Activated T-cell treated with anti-CD3 and anti-CD28 coated beads, Interleukin-2, amount 50 U/mL, for 24 hours (primary cell): Measurements from ENCODE around the gene NSG1.

Experiments
- DNase-seq: peaks from one replicate; pipeline ENCODE4 v3.0.0-alpha.2; 2020
- H3K27ac Mint-ChIP-seq: 2 replicates; pipeline ENCODE4 v1.8.0; 2020; ENCODE audit warnings: mild to moderate bottlenecking, mixed read lengths
- H3K27me3 Mint-ChIP-seq: 2 replicates; pipeline ENCODE4 v1.8.0; 2020; ENCODE audit warnings: mixed read lengths
- H3K36me3 Mint-ChIP-seq: 2 replicates; pipeline ENCODE4 v1.8.0; 2020; ENCODE audit warnings: low read depth, mixed read lengths
- H3K4me1 Mint-ChIP-seq: 2 replicates; pipeline ENCODE4 v1.8.0; 2020; ENCODE audit warnings: low read depth, mixed read lengths
- H3K4me3 Mint-ChIP-seq: 2 replicates; pipeline ENCODE4 v1.8.0; 2020; ENCODE audit warnings: mild to moderate bottlenecking, moderate library complexity, mixed read lengths
- H3K9me3 Mint-ChIP-seq: 2 replicates; pipeline ENCODE4 v1.8.0; 2020; ENCODE audit warnings: mixed read lengths

The NSG1 gene

DNA sequence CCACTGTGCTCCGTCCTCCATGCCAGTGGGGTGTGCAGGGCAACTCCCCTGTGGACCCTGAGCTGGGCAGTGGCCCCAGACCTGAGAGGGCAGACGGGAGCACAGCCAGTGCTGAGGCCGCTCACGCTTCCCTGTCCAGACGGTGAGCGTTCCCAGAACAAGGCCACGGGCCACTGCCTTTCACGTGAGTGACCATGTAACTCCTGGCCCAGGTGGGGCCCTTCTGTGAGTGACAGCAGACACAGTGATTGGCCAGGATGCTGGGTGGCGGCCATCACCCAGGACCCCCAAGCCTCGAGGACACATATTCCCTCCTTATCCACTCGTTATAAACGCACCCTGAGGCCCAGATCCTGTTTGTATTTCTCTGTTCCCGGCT lies 10.5 kb downstream of the NSG1 start:
- Mint-ChIP-seq H3K9me3 (no peaks in the 10 kb centered on the region), H3K4me3 (no peak overlapping the region)

DNA sequence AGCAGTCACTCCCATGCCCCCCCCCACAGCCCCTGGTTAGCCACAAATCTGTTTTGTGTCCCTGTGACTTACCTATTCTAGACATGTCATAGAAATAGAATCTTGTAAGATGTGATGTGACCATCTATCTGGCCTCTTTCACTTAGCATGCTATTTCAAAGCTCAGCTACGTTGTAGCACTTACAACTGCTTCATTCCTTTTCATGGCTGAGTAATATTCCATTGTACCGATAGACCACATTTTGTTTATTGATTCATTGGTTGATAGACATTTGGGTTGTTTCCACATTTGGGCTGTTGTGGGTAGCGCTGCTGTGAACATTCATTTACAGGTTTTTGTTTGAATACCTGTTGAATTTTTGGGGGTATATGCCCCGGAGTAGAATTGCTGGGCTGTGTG lies 11.5 kb downstream of the NSG1 start:
- Mint-ChIP-seq H3K27me3 (no peaks in the 10 kb centered on the region), H3K27ac (no peak overlapping the region), H3K4me3 (no peak overlapping the region), H3K36me3 (peaks cover 2% of the 10 kb centered on the region), H3K9me3 (no peaks in the 10 kb centered on the region), H3K4me1 (no peaks in the 10 kb centered on the region)
- no peak for DNase-seq

More for the DNA sequence above, 10.5 kb downstream of the NSG1 start:
- peaks cover 2% of the 10 kb centered on the region for H3K36me3 Mint-ChIP-seq
- no peaks in the 10 kb centered on the region for H3K27me3 Mint-ChIP-seq
- H3K4me1 Mint-ChIP-seq, result no peaks in the 10 kb centered on the region
- no peak for DNase-seq
- H3K27ac Mint-ChIP-seq, result no peak overlapping the region

DNA sequence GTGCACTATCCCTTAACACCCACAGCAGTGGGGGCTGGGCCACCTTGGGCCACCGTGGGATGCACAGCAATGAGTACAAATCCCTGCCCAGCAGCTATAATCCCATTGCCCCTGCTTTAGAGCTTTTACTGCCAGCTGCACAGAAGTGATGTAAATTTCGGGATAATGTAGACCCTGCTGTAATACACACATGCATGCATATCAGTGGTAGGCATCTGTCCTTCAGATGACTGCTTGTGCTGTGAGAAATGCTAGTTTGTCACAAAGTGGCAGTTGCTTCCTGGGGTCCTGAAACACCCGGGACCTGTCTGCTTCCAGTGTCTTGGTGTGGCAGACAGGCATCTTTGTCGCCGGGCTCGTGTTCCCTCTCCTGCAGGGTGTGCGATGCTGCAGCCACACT lies 14.1 kb downstream of the NSG1 start:
- H3K9me3 Mint-ChIP-seq, result no peaks in the 10 kb centered on the region
- no peaks in the 10 kb centered on the region for H3K4me1 Mint-ChIP-seq
- no peak overlapping the region for H3K4me3 Mint-ChIP-seq
- H3K27me3 Mint-ChIP-seq, result no peaks in the 10 kb centered on the region
- H3K27ac Mint-ChIP-seq, result no peak overlapping the region
- DNase-seq, result no peak
- peaks cover 2% of the 10 kb centered on the region for H3K36me3 Mint-ChIP-seq

DNA sequence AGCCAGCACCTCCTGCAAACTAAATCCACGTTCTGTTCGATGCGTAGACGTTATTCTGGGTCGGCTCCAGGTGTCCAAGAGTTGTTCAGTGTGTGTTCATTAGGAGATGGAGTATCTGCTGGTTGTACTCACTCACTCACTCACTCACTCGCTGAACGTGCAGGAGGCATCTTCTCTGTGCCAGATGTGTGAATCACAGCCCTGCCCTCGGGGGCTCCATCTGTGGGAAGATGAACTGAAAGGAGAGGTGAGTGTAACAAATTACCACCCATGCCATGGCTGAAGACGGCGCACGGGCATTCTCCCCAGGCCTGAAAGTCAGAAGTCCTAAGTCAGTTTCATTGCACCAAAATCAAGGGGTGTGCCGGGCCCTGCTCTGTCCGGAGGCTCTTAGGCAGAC lies 16.1 kb downstream of the NSG1 start:
- DNase-seq, result no peak
- H3K27me3 Mint-ChIP-seq, result no peaks in the 10 kb centered on the region
- H3K36me3 Mint-ChIP-seq, result no peaks in the 10 kb centered on the region
- no peaks in the 10 kb centered on the region for H3K4me1 Mint-ChIP-seq
- no peak overlapping the region for H3K27ac Mint-ChIP-seq
- H3K4me3 Mint-ChIP-seq, result no peak overlapping the region
- H3K9me3 Mint-ChIP-seq, result no peaks in the 10 kb centered on the region

DNA sequence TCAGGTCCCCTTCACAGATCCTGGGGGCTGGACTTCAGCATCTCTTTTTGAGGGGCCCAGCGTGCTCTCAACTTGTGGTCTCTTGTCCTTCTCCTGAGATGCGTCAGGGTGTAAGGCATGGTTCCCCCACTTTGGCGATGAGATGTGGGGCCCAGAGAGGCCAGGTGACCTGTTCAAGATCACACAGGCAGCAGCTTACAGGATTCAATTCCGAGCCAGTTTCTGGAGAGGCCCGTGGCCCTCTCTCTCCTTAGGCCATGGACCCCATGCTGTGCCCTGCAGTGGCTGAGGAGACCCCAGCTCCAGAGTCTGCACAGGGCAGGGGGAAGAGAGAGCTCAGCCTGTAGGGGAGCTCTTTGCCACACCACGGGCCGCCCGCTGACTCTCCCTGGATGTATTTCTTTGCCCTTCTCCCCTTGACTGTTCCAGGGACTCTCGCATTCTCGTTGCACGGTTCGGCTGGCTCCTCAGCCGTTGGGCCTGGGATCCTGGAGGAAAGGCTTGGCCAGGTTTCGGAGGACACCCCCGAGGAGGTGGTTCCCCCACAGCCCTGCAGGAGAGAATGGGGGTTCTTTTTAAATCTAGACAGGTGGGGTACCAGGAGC lies 18.6 kb downstream of the NSG1 start:
- no peak for DNase-seq
- Mint-ChIP-seq H3K27me3 (no peaks in the 10 kb centered on the region), H3K36me3 (no peaks in the 10 kb centered on the region), H3K27ac (no peak overlapping the region), H3K9me3 (no peaks in the 10 kb centered on the region), H3K4me1 (no peaks in the 10 kb centered on the region), H3K4me3 (no peak overlapping the region)

DNA sequence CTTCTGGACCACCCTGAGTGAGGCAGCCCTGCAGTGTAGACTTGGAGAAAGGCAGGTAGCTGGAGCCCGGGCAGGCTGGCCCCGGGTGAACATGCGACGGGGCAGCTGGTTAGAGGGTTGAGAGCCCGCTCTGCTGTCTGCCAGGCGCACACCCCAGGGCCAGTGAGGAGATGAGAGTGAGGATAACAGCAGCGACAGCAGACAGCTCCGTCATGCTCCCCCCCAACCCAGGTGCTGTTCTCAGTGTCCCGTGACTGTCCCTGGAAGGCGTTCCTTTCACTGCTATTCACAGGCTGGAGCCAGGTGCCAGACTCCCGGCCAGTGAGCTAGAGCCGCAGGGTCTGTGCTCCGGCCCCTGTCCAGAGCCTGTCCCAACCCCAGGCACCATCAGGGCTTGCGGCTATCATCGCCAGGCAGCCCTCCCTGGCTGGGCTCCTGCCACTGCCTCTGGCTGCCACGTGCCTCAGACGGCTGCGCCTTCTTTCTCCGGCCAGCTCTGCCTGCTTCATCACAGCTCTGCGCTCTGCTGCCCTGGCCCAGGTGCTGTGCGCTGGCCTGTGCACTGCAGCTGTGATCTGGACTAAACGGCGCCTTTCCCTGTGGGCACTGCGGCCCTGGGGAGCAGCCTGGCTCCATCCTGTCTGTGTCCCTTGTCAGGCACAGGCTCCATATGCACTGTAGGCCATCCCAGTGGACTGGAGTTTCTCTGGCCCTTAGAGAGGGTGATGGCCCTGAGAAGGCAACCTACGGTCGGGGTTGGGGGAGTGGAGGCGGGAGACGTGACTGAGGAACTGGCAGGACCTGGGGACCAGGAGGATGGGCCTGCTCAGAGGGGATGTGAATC lies 19.8 kb downstream of the NSG1 start:
- H3K4me3 Mint-ChIP-seq, result no peak overlapping the region
- DNase-seq, result no peak
- H3K27ac Mint-ChIP-seq, result no peak overlapping the region
- H3K4me1 Mint-ChIP-seq, result no peaks in the 10 kb centered on the region
- no peaks in the 10 kb centered on the region for H3K27me3 Mint-ChIP-seq
- H3K9me3 Mint-ChIP-seq, result no peaks in the 10 kb centered on the region
- no peaks in the 10 kb centered on the region for H3K36me3 Mint-ChIP-seq

DNA sequence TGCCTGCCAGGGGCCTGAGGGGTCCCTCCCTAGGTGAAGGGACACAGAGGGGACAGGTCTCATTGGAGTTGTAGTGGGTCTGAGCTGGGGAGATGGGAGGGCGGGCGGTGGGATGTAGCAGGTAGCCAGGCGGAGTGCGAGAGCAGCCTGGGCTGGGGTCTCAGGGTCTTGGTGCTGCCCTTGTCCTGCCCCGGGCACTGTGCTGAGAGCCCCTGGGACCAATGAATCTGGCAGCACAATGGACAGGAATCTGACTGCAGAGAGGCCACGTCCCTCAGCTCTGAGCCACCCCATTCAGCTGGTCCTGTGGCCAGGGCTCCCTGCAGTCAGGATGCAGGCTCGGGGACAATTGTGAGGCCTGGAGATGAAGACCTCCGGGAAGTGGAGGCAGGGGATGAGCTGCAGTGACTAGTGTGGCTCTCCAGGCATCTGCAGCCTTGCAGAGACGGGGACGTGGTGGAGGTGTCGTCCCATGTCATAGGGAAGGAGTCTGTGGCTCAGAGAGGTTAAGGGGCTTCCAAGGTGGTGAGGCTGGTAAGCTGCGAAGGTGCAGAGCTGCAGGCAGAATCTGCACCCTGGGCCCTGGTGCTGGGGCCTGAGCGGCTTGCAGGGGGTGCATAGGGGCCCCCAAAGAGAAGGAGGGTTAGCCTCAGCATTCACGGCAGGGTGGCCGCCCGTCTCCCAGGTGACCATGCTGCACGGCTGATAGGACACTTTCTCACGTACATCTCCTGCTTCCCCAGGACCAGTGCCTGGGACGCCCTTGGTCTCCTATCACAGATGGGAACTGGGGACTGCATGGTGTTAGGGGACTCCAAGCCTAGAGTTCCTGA lies 20.6 kb downstream of the NSG1 start:
- no peaks in the 10 kb centered on the region for H3K27me3 Mint-ChIP-seq
- no peaks in the 10 kb centered on the region for H3K36me3 Mint-ChIP-seq
- no peak overlapping the region for H3K27ac Mint-ChIP-seq
- H3K9me3 Mint-ChIP-seq, result no peaks in the 10 kb centered on the region
- H3K4me1 Mint-ChIP-seq, result no peaks in the 10 kb centered on the region
- H3K4me3 Mint-ChIP-seq, result no peak overlapping the region
- DNase-seq, result no peak

DNA sequence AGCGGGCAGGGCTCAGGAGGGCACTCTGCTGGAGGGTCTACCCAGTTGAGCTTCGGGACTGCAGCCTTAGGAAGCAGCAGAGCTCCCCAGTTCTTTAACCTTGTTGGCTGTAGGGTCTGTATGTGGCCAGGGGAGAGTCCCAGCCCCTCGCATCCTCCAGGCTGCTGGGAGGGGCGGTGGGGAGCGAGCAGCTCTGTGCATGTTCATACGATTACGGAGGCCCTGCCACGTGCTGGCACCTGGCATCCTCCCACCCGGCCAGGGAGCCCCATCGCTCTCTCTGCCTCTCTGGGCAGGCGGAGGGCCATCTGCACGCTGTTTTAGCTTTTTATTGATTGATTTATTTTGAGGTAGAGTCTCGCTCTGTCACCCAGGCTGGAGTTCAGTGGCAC lies 21.2 kb downstream of the NSG1 start:
- Mint-ChIP-seq H3K9me3 (no peaks in the 10 kb centered on the region), H3K27ac (no peak overlapping the region), H3K4me3 (no peak overlapping the region), H3K4me1 (no peaks in the 10 kb centered on the region), H3K36me3 (no peaks in the 10 kb centered on the region), H3K27me3 (no peaks in the 10 kb centered on the region)
- no peak for DNase-seq

DNA sequence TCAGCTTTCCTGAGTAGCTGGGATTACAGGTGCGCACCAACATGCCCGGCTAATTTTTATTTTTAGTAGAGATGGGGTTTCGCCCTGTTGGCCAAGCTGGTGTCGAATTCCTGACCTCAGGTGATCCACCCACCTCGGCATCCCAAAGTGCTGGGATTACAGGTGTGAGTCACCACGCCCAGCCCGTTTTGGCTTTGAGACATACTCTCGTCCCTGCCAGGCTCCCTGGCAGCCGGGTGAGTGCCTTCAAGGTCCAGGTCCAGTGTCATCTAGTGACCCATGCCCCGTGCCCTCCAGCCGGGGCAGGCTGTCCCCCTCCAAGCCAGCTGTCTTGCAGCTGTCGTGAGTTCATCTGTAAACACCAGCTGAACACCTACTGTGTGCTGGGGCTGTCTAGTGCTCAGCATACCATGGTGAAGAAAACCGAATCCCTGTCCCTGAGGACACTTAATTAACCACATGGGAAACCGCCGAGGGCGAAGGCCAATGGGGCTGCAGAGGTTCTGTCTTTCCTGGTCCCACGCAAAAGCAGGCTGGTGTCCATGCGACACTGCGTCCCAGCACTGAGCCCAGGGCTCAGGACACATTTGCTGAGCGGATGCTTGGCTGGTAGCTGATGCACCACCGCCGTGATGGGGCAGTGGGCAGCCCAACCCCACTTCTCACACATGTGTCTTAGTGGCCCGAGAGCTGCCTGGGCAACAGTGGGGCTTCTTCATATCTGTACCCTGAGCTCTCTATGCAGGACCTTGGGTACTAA lies 21.9 kb downstream of the NSG1 start:
- no peaks in the 10 kb centered on the region for H3K4me1 Mint-ChIP-seq
- no peak overlapping the region for H3K4me3 Mint-ChIP-seq
- H3K9me3 Mint-ChIP-seq, result no peaks in the 10 kb centered on the region
- no peaks in the 10 kb centered on the region for H3K27me3 Mint-ChIP-seq
- no peak overlapping the region for H3K27ac Mint-ChIP-seq
- no peak for DNase-seq
- H3K36me3 Mint-ChIP-seq, result no peaks in the 10 kb centered on the region

DNA sequence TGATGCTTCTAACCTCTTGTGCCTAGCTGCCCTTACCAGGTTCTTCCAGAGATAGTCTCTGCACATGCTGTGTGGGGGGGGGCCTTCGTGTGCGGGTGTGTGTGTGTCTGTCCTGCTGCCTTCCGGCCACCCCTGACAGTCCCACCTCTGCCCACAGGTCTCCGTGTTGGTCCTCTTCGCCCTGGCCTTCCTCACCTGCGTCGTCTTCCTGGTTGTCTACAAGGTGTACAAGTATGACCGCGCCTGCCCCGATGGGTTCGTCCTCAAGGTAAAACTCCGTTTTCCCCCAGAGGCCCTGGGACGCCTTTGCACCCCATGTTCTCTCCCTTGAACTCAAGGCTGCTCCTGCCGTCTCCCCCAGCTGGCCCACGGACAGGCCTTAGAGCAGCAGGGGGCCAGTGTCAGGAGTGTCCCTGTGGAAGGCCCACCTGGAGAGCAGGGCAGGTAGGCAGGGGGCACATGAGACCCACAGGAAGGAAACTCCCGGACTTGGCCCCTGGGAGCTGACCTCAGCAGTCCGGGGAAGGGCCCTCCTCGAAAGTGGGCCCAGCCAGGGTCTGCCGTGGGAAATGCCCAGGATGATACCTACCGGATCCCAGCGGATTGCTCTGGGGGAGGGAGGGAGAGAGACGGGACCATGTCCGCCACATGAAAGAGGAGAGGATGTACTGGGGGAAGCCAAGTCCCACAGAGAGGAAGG lies 22.7 kb downstream of the NSG1 start:
- H3K36me3 Mint-ChIP-seq, result peaks cover under 1% of the 10 kb centered on the region
- no peak for DNase-seq
- no peaks in the 10 kb centered on the region for H3K4me1 Mint-ChIP-seq
- H3K4me3 Mint-ChIP-seq, result no peak overlapping the region
- H3K9me3 Mint-ChIP-seq, result no peaks in the 10 kb centered on the region
- no peaks in the 10 kb centered on the region for H3K27me3 Mint-ChIP-seq
- H3K27ac Mint-ChIP-seq, result no peak overlapping the region

DNA sequence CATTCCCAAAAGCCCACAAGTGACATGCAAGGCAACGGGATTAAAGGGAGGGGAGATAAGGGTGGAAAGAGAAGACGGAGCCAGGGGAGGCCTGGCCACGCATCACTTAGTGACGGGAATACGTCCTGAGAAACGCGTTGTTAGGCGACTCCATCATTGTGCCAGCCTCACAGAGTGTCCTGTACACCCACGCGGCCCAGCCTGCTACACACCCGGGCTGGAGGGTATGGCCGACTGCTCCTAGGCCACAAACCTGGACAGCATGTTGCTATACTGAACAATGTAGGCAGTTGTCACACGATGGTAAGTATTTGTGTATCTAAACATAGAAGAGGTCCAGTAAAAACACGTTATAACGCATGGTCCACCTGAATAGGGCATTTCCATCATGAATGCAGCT lies 23.4 kb downstream of the NSG1 start:
- Mint-ChIP-seq H3K9me3 (no peaks in the 10 kb centered on the region), H3K36me3 (peaks cover 5% of the 10 kb centered on the region), H3K27me3 (no peaks in the 10 kb centered on the region), H3K27ac (no peak overlapping the region), H3K4me3 (no peak overlapping the region), H3K4me1 (no peaks in the 10 kb centered on the region)
- DNase-seq, result no peak

DNA sequence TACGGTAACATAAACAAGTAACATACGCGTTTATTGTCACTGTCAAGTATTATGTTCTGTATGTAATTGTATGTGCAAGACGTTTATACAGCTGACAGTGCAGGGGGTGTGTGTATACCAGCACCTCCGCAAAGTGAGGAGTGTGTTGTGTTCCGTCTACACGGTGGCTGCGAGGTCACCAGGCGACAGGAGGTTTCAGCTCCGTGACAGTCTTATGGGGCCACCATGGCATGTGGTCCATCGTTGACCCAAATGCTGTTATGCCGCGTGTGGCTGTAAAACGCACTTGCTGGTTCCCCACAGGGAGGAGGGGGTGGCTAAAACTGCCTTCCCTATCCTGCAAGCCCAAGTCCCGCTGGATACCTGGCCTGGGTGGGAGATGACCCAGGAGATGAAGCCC lies 25.0 kb downstream of the NSG1 start:
- H3K27me3 Mint-ChIP-seq, result no peaks in the 10 kb centered on the region
- no peaks in the 10 kb centered on the region for H3K9me3 Mint-ChIP-seq
- no peak overlapping the region for H3K4me3 Mint-ChIP-seq
- H3K4me1 Mint-ChIP-seq, result no peaks in the 10 kb centered on the region
- H3K36me3 Mint-ChIP-seq, result peaks cover 19% of the 10 kb centered on the region
- DNase-seq, result no peak
- no peak overlapping the region for H3K27ac Mint-ChIP-seq

DNA sequence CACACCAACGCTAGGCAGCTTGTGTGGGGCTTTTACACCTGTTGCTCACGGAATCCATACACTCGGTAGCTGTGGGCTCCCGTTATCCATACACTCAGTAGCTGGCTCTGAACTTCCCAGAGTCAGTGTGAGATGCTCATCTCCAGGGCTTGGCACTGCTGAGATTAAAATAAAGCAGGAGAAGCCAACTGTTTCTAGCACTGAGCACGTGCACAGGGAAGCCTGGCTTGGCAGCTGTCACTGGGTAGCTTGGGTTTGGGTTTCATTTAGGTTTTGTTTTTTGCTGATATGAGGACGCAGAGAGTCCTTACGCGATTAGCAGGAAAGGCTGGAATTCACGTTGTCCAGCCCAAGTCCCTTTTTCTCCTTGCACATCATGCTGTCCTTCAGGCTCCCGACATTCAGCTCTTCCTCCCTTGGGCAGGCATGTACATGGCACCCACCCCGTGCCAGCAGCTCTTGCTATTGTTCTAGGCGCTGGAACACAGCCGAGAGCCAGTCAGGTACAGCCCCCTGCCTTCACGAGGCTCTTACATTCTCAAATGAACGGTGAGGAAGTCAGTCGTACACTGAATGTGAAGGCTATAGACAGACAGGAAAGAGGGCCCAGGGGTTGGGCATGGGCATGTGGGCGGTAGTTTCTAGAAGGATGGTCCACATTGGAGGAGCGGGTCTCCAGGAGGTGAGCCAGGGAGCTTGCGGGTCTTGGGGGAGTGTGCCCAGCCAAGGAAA lies 25.9 kb downstream of the NSG1 start:
- H3K4me1 Mint-ChIP-seq, result no peaks in the 10 kb centered on the region
- no peak overlapping the region for H3K27ac Mint-ChIP-seq
- no peak overlapping the region for H3K4me3 Mint-ChIP-seq
- no peak for DNase-seq
- H3K27me3 Mint-ChIP-seq, result no peaks in the 10 kb centered on the region
- peaks cover 27% of the 10 kb centered on the region for H3K36me3 Mint-ChIP-seq
- H3K9me3 Mint-ChIP-seq, result no peaks in the 10 kb centered on the region
